ENCODE measurements around the gene DRC1. TPM values are rescaled to one million over a fixed set of nuclear protein-coding genes. Genes with fewer than 3 reads are reported as not detected.

The DRC1 gene
- total RNA-seq, 2 donors from 2014 or later, result 0.33 to 0.48 TPM

DNA sequence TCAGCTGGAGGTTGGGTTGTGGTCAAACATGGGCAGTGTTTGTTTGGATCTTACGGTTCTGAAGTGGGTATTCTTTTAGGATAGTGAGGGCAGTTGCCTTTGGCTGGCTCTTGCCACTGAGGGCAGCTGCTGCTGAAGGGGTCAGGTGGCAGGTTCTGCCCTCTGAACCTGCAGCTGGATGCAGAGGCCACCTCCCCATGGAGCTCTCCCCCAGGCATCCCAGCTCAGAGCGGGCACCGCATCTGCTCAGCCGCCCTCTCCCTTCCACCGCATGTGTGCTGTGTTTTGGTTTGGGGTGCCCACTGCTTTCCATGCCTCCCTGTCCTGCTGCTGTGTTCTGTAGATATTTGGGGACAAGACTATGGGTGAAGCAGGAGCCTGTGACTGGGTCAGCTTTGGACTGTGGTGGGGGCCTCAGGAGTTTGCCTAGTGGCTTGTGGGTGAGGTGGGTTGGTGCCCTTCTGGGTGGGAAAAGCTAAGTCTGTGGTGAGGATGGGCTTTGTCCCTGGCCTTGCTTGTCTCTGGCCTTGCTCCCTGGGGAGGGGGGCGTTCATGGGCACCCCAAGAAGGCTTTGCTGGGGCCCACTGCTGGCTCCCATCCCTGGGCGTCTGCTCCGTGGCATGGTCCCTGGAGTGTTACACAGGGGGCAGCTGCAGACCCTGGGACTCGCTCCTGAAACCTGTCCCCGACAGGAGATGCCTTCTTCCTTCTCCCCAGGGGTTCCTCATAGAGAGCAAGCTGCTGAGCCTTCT lies 47.7 kb downstream of the DRC1 start:
- no peak overlapping the region for H3K27ac ChIP-seq (ENCODE audit: low read depth, low read length)
- no peak overlapping the region for H3K4me3 Mint-ChIP-seq
- no peaks in the 10 kb centered on the region for H3K4me1 Mint-ChIP-seq
- no peaks in the 10 kb centered on the region for H3K9me3 ChIP-seq (ENCODE audit: control insufficient read depth, low read length)
- H3K4me3 ChIP-seq (ENCODE audit: low read length), result no peak overlapping the region
- no peak overlapping the region for H3K27ac Mint-ChIP-seq
- TF ChIP-seq, protein P1, sequence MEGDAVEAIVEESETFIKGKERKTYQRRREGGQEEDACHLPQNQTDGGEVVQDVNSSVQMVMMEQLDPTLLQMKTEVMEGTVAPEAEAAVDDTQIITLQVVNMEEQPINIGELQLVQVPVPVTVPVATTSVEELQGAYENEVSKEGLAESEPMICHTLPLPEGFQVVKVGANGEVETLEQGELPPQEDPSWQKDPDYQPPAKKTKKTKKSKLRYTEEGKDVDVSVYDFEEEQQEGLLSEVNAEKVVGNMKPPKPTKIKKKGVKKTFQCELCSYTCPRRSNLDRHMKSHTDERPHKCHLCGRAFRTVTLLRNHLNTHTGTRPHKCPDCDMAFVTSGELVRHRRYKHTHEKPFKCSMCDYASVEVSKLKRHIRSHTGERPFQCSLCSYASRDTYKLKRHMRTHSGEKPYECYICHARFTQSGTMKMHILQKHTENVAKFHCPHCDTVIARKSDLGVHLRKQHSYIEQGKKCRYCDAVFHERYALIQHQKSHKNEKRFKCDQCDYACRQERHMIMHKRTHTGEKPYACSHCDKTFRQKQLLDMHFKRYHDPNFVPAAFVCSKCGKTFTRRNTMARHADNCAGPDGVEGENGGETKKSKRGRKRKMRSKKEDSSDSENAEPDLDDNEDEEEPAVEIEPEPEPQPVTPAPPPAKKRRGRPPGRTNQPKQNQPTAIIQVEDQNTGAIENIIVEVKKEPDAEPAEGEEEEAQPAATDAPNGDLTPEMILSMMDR (conservative IDR thresholded peaks at IDR 0.05), result no peak
- H3K27me3 Mint-ChIP-seq (ENCODE audit: insufficient read depth), result peaks cover 8% of the 10 kb centered on the region
- no peak overlapping the region for H3K9ac ChIP-seq (ENCODE audit: extremely low read depth, low read length, poor library complexity, severe bottlenecking)
- 90 to 92% methylated on average over 6 to 10 of the region's 10 CpGs for WGBS, 2 experiments (ENCODE audit: insufficient coverage in 1 of 2, insufficient read length in 1 of 2)
- no peaks in the 10 kb centered on the region for H3K36me3 Mint-ChIP-seq (ENCODE audit: low read depth)
- no peaks in the 10 kb centered on the region for H3K27me3 ChIP-seq (ENCODE audit: control insufficient read depth, insufficient read depth, low read length, poor library complexity, severe bottlenecking)
- DNase-seq, result no peak
- H3K9me3 Mint-ChIP-seq, result peaks cover 5% of the 10 kb centered on the region
- no peaks in the 10 kb centered on the region for H3K36me3 ChIP-seq (ENCODE audit: control insufficient read depth, insufficient read depth, low read length)
- H3K4me1 ChIP-seq (ENCODE audit: control insufficient read depth, insufficient read depth, low read length), result no peaks in the 10 kb centered on the region

DNA sequence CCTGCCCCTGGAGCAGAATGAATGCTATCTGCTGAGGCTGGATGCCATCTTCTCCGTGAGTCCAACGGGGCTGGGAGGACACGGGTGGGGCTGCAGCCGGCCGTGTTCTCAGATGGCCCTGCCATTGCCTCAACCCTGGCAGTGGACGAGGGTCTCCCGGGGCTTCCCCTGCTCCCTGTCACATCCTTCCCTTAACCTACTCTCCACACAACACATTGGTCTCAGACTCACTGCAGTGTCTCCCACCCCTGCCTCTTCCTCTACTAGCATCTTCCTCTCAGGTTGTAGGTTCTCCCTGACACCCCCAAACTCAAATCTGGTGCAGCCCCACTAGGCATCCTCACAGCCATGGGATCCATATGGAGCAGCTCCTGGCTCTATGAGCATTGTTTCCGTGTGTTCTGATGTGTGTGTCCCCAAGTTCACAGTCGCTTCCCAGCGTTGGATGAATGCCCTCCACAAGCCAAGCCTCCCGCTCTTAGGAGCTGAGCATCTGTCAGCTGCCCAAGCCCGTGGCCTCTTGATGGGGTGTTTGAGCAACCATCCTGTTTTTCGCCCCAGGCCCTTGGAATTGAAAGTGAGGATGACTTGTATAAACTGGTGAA lies 48.4 kb downstream of the DRC1 start:
- Histone ChIP-seq H3K9ac (ENCODE audit: extremely low read depth, low read length, poor library complexity, severe bottlenecking) (no peak overlapping the region), H3K27me3 (ENCODE audit: control insufficient read depth, insufficient read depth, low read length, poor library complexity, severe bottlenecking) (no peaks in the 10 kb centered on the region), H3K27ac (ENCODE audit: low read depth, low read length) (no peak overlapping the region), H3K36me3 (ENCODE audit: control insufficient read depth, insufficient read depth, low read length) (no peaks in the 10 kb centered on the region), H3K4me1 (ENCODE audit: control insufficient read depth, insufficient read depth, low read length) (peaks cover 1% of the 10 kb centered on the region), H3K9me3 (ENCODE audit: control insufficient read depth, low read length) (no peaks in the 10 kb centered on the region), H3K4me3 (ENCODE audit: low read length) (no peak overlapping the region)
- Mint-ChIP-seq H3K4me1 (peaks cover under 1% of the 10 kb centered on the region), H3K36me3 (ENCODE audit: low read depth) (no peaks in the 10 kb centered on the region), H3K27me3 (ENCODE audit: insufficient read depth) (peaks cover 8% of the 10 kb centered on the region), H3K27ac (no peak overlapping the region), H3K9me3 (peaks cover 5% of the 10 kb centered on the region), H3K4me3 (no peak overlapping the region)
- 82 to 94% methylated on average over 6 to 13 of the region's 13 CpGs for WGBS, 2 experiments (ENCODE audit: insufficient coverage in 1 of 2, insufficient read length in 1 of 2)
- DNase-seq, result no peak
- TF ChIP-seq, protein P1 (conservative IDR thresholded peaks at IDR 0.05), result no peak

GRCh38 chr2:26451700-26452099 lies 50.0 kb downstream of the DRC1 start:
- no peak for DNase-seq
- no peaks in the 10 kb centered on the region for H3K36me3 ChIP-seq (ENCODE audit: control insufficient read depth, insufficient read depth, low read length)
- Mint-ChIP-seq H3K27me3 (ENCODE audit: insufficient read depth) (peaks cover 8% of the 10 kb centered on the region), H3K9me3 (peaks cover under 1% of the 10 kb centered on the region), H3K27ac (no peak overlapping the region), H3K4me1 (peaks cover 3% of the 10 kb centered on the region), H3K4me3 (no peak overlapping the region), H3K36me3 (ENCODE audit: low read depth) (no peaks in the 10 kb centered on the region)
- H3K9ac ChIP-seq (ENCODE audit: extremely low read depth, low read length, poor library complexity, severe bottlenecking), result no peak overlapping the region
- H3K4me1 ChIP-seq (ENCODE audit: control insufficient read depth, insufficient read depth, low read length), result peaks cover 5% of the 10 kb centered on the region
- TF ChIP-seq, protein P1 (conservative IDR thresholded peaks at IDR 0.05), result no peak
- no peak overlapping the region for H3K27ac ChIP-seq (ENCODE audit: low read depth, low read length)
- no peak overlapping the region for H3K4me3 ChIP-seq (ENCODE audit: low read length)
- no peaks in the 10 kb centered on the region for H3K9me3 ChIP-seq (ENCODE audit: control insufficient read depth, low read length)
- H3K27me3 ChIP-seq (ENCODE audit: control insufficient read depth, insufficient read depth, low read length, poor library complexity, severe bottlenecking), result no peaks in the 10 kb centered on the region
- 100% methylated on average over 1 of the region's 1 CpG for WGBS, 2 experiments (ENCODE audit: insufficient coverage in 1 of 2, insufficient read length in 1 of 2)

All from endodermal cell (in vitro differentiated cells).